H54 (cell line): Measurements from ENCODE around the gene ASB1.

Source experiments
- DNase-seq: peaks from one replicate; pipeline ENCODE4 v3.0.0; 2011; ENCODE audit warnings: low spot score, mixed read lengths; ENCODE audit not compliant: insufficient read length
- FAIRE-seq: peaks from 3 replicates; lab custom pipeline; 2011; peaks lifted over from hg19 to GRCh38; lab: Jason Lieb, UNC
- POLR2A ChIP-seq: IDR thresholded peaks from 2 replicates; pipeline ENCODE4 v1.6.1; 2011; ENCODE audit warnings: low read depth, mild to moderate bottlenecking, low read length

ASB1 gene

DNA sequence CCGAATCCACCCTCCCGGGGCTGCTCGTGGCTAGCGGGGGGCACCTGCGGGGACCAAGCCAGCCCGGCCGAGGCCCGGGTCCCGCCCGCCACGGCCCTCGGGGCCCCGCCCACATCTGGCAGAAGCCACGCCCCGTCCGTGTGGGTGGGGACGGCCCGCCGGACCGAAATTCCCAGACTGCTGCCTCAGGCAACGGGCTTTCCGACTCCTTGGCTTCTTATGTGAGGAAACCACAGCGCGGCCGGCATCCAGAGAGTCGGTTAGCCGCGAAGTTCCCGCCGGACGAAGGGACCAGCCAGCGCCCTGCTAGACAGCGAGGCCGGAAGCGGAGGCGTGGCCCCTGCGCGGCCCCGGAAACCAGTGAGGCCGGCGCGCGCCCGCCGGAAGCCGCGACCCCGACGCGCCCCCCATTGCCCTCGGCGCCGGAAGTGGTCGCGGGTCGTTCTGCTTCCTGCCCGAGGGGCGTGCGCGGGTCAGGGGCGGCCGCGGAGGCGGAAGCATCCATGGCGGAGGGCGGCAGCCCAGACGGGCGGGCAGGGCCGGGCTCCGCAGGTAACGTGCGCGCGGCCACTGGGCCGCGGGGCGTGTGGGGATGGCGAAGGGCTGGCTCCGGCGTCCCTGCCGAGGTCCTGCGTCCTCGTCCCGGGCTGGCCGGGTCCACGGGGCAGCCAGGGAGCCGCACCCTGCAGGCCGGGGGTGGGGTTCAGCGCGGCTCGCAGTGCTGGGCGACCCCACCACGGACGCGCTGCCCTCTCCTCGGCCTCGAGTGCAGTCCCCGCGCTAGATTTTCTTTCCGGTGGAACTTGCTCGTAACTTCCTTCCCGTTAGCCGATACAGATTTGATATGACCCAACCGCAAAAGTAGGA lies at the start of gene ASB1:
Gene ASB1 (plus strand): TSS at position 360 of the 867 bp plus-strand sequence. CDS start 144 bp downstream, at position 504.
- TF ChIP-seq POLR2A = peak; percentile 39; the same call in 1 of the 2 replicates
- FAIRE-seq = no peak

DNA sequence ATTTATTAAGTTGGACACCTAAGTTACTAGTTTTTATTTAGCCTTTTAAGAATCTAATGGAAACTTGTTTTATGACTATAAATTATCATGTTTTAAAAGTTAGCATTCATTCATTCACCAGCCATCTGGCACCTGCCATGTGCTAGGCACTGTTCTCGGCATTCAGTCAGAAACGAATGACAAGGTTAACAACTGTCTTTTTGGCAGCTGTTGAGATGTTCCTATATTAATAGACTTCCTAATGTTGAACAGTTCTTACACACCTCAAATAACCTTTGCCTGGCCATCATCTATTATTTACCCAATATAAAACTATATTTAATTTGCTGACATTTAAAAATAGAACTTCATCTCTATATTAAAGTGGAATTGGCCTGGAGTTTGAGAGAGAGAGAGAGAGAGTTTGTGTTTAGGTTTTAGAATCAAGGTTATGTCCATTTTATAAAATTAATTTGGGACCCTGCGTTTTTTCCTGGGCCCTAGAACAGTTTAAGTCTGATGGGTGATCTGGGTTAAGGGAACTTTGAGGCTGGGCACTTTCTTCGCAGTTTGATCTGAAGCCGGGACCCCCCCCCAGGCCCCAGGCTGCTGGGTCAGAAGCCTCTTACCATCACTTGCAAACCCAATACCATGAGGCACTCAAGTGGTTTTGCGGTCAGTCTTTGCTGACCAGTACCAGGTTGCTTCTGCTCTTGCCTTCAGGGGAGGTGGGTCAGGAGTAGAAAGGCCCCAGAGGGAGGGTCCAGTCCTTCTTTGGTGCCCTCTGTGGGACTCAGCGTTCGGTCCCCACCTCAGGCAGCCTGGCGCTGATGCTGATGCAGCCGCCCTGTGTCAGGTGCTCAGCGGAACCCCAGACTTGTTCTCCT lies 48.3 kb upstream of the ASB1 start:
- TF ChIP-seq POLR2A = no peak
- no peak for FAIRE-seq

More for the DNA sequence above, at the start of gene ASB1:
- DNase-seq = peak; percentile 69

DNA sequence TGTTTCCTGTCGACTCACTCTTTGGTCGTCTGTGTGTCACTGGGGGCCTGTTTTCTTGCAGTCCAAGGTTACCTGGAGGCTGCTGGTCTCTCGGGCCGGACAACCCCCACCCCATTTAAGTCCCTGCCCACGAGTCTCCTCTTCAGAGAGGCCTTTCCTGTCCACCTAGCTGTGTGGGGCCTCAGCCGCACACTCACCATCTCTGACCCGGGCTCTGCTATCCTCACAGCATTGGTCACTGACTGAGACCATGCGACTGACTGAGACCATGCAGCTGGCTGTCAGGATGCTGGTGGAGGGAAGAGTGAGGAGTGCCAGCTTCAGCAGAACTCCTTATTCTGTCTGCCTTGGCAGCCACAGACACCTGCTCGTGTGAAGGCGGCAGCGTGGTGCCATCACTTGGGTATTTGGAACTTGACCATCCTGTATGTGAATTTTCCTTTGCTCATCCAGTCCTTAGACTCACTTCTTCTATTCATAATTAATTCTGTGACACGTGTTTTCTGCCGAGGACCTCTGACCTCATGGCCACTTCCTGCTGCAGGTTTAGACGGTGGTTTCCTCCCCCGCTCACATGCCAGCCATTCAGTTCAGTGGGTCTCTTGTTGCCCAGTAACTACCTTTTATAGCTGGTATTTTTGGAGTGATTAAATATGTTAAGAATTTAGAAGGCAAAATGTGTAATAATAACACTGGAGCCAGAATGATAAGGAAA lies 47.5 kb upstream of the ASB1 start:
- FAIRE-seq (peak; percentile 61), DNase-seq (peak; percentile 45)
- no peak for TF ChIP-seq POLR2A

More for the DNA sequence above, 48.3 kb upstream of the ASB1 start:
- no peak for DNase-seq

DNA sequence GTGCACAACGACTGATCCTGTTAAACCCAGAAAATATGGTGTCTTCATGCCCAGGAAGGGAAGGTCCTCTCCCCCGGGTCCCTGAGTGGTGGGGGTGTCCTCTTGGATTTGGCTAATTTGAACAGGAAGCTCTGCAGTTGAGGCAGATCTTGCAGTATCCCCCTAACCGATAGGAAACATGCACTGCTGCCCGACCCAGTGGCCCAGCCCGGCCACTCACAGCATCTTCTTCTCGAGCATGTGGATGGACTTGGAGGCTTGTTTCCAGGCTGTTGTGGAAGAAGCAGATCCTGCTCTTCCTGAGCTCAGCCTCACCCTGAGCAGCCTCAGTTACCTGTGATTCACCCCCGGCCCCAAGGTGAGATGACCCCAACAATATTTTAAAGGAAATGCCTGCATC lies 46.4 kb upstream of the ASB1 start:
- FAIRE-seq (no peak), DNase-seq (no peak)
- TF ChIP-seq POLR2A = no peak

GRCh38 chr2:238380785-238381184 lies 45.9 kb upstream of the ASB1 start:
- no peak for TF ChIP-seq POLR2A
- FAIRE-seq (peak; percentile 74), DNase-seq (peak; percentile 21)

GRCh38 chr2:238381341-238382115 lies 45.2 kb upstream of the ASB1 start:
- DNase-seq = no peak
- no peak for FAIRE-seq
- no peak for TF ChIP-seq POLR2A

DNA sequence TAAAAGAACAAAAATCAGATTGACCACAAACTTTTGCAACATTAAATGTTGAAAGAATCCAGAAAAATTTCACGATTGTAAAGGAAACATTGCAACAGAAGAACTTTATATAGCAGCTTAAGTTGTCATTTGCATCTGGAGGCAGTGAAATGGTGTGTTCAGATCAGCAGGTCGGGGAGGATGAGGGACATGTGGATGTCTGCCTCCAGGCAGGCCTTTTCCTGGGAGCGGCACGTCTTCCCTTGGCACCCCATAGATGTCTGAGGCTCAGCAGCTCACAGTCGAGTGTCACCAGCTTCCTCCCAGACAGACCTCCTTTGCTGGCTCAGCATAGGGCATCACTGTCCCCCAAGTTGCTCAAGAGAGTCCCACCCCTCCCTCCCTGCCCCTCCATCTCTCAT lies 44.3 kb upstream of the ASB1 start:
- no peak for TF ChIP-seq POLR2A
- FAIRE-seq = no peak
- no peak for DNase-seq

DNA sequence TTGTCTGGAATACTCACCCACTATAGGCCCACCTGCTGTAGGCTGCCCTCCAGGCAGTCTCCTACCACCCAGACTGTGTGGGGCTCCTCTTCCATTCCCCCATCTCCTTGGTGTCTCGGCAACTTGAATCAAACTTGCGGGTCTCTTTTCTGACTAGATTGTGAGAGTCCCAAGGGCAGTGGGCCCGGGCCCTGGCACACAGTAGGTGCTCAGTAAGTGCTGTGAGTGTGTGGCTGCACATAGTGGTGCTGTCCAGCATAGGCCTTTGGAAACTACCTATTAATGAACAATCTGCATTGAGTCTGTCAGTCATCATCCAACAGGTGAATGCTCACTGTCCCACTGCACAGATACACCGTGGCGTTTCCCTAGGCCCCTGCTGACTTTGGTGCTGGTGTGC lies 43.6 kb upstream of the ASB1 start:
- FAIRE-seq (no peak), DNase-seq (no peak)
- no peak for TF ChIP-seq POLR2A

DNA sequence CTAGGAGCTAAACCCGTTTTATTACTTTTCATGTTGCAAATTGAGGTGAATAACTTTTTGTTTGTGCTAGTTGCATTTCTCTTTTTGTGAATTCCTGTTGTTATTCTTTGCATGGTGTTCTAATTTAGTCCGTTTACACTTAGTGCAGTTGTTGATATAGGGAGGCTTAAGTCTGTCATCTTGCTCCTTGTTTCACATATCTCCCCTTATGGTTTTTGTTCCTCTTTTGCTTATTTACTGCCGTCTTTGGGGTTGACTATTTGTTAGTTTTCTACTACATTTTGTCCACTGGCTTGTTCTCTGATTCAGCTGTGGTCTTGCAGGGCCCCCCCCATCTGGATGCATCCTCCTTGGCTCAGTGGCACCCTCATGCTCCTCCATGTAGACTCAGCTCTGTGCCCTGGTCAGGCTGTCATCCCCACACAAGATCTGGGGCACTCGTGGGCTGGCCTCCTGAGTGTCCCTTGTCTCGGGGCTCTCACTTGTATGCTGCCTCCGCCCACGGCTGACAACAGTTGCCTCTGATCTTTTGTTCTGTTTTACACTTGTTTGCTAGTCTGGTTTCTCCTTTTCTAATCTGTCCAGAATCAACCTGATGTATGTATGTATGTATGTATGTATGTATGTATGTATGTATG lies 42.9 kb upstream of the ASB1 start:
- TF ChIP-seq POLR2A = no peak
- FAIRE-seq = no peak
- DNase-seq = no peak

DNA sequence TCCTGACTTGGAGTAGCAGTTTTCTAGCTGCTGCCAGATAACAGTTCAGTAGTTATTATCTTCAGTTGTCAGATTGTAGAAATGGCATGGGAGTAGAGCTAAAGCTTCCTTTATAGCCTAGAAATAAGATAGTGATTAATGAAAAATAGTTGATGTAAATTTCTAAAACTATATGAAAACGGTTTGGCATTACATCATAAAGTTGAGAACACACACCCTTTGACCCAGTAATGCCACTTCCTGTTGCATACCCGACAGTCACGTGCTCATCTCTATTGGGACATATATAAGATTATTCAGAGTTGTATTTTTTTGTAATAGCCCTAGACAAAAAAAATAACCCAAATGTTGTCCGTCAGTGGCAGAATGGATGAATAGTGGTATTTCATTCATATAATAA lies 39.4 kb upstream of the ASB1 start:
- DNase-seq = no peak
- no peak for FAIRE-seq
- no peak for TF ChIP-seq POLR2A

DNA sequence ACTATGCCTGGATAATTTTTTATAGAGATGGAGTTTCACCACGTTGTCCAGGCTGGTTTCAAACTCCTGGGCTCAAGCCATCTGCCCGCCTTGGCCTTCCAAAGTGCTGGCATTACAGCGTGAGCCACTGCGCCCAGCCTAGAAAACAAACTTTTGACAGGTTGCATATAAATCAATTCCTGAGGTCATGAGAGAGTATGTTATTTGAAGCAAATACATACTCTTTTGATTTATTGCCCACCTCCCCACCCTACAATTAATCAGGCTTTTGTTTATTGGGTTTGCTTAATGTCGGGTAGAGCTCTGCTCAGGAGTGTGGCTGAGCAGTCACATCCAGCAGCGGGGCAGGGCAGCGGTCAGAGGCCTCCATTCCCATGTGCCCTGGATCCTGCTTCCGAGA lies 37.9 kb upstream of the ASB1 start:
- DNase-seq (no peak), FAIRE-seq (no peak)
- no peak for TF ChIP-seq POLR2A

GRCh38 chr2:238389988-238390589 lies 36.6 kb upstream of the ASB1 start:
- TF ChIP-seq POLR2A = no peak
- DNase-seq = no peak
- FAIRE-seq = no peak
